ENCODE measurements around the gene AKAP12. TPM values are rescaled to one million over a fixed set of nuclear protein-coding genes. Genes with fewer than 3 reads are reported as not detected.

AKAP12 gene, protein sequence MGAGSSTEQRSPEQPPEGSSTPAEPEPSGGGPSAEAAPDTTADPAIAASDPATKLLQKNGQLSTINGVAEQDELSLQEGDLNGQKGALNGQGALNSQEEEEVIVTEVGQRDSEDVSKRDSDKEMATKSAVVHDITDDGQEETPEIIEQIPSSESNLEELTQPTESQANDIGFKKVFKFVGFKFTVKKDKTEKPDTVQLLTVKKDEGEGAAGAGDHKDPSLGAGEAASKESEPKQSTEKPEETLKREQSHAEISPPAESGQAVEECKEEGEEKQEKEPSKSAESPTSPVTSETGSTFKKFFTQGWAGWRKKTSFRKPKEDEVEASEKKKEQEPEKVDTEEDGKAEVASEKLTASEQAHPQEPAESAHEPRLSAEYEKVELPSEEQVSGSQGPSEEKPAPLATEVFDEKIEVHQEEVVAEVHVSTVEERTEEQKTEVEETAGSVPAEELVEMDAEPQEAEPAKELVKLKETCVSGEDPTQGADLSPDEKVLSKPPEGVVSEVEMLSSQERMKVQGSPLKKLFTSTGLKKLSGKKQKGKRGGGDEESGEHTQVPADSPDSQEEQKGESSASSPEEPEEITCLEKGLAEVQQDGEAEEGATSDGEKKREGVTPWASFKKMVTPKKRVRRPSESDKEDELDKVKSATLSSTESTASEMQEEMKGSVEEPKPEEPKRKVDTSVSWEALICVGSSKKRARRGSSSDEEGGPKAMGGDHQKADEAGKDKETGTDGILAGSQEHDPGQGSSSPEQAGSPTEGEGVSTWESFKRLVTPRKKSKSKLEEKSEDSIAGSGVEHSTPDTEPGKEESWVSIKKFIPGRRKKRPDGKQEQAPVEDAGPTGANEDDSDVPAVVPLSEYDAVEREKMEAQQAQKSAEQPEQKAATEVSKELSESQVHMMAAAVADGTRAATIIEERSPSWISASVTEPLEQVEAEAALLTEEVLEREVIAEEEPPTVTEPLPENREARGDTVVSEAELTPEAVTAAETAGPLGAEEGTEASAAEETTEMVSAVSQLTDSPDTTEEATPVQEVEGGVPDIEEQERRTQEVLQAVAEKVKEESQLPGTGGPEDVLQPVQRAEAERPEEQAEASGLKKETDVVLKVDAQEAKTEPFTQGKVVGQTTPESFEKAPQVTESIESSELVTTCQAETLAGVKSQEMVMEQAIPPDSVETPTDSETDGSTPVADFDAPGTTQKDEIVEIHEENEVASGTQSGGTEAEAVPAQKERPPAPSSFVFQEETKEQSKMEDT (N-terminal part only)
- 1 to 10 TPM; 1.4 to 1.5 TPM for total RNA-seq

DNA sequence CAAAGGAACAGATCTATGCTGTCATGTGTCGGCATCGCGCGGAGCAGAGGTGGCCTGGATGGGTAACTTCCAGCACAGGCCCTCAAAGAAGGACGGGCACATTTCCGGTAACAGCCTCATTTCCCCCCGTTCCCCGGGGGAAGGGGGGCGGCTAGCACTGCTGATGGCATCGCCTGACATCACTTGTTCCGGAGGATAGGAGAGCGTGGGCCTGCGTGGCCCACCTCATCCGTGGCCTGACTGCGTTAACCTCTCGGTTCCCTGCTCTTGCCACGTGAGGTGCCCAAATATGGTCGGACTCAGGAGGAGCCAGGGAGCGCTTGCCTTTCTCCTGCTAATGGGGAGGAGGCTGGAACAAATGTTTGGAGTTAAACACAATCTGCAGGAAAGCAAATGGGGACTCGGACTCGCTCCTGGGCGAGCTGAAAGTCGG lies at the start of gene AKAP12:
Gene AKAP12 (plus strand): TSS at position 365 of the 433 bp plus-strand sequence. CDS start 596 bp downstream, outside the sequence.
- ChIA-PET CTCF (interaction anchor here (1.0 to 1.2 kb wide), 2 partner anchors 9 to 10 kb away, joined by 3 to 4 read pairs; no protein-coding TSS in a partner anchor), POLR2A (no interaction called here)

DNA sequence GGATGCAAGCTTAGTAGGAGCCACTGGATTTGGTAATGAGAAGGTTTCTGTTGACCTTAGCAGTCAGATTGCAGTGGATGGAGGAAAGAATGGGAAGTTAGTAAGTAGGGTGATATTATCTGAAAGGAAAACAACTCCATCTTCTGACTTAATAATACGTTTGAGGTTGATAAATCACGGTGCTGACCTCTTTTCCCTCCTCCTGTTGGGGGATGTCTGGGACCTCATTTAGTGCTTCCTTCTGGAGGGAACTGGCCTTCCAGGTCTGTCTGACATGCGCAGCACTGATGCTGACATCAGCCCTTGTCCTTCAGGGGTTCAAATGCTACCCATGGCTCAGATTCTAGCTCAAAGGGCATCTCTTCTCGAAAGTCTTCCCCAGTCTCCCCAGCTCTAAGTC lies 48.2 kb upstream of the AKAP12 start:
- CTCF ChIA-PET = no interaction called here
- POLR2A ChIA-PET = no interaction called here

DNA sequence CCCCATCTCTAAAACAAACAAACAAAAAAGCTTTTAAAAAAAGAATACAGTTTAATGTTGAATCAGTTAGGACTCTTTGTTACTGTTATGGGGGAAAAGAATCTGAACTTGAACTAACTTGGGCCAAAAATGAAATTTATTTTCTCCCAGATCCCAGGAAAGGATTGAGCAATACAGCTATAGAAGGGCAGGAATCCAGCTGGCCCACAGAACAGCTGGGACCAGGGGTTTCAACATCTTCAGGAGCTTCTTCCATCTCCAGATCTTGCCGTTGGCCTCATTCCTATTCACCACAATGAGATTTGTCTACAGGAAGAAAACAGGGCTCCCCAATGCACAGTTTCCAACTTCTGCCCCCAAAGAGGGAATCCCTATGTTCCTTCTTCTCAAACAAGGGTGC lies 43.2 kb upstream of the AKAP12 start:
- CTCF ChIA-PET = interaction anchor here (1.5 kb wide), 1 partner anchor 13 kb away, joined by 3 read pairs; no protein-coding TSS in a partner anchor
- POLR2A ChIA-PET = no interaction called here

DNA sequence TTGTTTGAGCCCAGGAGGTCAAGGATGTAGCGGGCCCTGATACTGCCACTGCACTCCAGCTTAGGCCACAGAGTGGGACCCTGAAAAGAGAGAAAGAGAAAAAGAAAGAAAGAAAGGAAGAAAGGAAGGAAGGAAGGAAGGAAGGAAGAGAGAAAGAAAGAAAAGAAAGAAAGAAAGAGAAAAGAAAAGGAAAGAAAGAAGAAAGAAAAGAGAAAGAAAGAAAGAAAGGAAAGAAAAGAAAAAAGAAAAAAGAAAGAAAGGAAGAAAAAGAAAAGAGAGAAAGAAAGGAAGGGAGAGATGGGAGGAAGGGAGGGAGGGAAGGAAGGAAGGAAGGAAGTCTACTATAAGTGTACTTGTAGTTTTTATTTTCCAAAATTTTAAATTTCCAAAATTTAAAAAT lies 42.2 kb upstream of the AKAP12 start:
- CTCF ChIA-PET = no interaction called here
- POLR2A ChIA-PET = no interaction called here

DNA sequence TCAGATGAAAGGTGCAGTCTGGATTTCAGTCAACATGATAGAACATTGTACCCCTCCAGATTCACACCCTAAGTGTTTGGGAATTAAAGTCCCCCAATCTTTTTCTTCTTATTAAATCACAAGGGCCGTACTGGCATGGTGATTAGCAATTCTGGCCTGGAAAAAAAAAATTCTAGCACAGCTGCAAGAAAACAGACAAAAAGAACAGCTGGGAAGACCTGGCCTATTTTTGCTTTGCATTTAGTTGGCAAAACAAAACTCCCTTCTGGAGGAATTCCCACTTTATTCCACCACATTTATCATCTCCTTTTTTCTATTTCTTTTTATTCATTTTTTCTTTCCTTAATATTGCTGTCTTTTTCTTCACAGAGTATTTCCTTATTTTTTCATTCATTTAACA lies 39.8 kb upstream of the AKAP12 start:
- ChIA-PET CTCF (no interaction called here), POLR2A (no interaction called here)

DNA sequence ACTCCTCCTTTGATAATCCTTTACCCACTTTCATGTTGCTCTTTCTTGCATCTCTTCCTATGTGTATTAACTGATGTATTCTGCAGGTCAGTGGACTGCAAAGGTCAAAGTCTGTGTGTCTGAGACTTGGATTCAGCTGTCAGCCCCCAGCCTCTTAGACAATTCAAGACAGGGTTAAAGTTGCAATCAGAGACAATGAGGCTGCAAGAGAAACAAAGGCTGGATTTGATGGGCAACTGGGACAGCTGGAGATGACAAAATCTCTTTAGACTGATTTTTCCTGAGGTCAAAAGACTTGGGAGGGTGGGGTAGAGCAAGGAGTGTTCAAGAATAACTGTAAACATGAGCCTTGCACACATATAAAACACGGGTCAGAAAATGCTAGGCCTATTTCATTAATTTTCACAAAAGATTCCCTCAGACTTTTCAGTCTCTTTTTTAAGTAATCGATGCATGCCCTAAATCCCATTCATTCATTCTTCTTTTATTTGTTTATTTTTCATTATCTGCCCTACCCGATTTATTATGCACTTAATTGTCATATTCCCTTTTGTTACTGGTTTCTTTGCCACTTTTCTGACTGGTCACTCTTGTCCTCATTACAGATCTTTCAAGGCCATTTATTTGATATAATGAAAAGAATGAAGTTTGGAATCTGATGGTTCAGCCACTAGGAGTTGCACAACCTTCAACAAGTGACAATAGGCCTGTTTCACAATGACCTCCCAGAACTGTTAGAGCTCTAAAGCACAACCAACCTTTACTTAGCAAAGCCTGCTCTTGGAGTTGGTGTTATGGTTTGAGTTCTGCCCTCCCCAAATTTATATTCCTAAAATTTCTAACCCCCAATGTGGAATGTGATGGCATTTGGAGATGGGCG lies 33.8 kb upstream of the AKAP12 start:
- ChIA-PET CTCF (no interaction called here), POLR2A (no interaction called here)

DNA sequence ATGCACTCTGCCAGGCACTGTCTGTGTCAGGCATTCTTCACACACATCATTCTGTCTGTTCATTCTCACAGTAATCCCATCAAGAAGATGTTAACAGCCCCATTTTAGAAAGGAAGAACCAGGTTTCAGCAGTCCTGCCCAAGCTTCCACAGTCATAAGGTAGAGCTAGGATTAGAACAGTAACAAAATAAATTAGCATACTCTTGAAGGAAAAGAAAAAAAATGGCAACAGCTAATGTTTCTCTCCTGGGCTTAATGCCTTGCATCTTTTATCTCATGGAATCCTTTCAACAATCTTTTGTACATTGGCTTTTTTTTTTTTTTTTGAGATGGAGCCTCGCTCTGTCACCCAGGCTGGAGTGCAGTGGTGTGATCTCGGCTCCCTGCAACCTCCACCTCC lies 32.1 kb upstream of the AKAP12 start:
- POLR2A ChIA-PET = no interaction called here
- CTCF ChIA-PET = no interaction called here

DNA sequence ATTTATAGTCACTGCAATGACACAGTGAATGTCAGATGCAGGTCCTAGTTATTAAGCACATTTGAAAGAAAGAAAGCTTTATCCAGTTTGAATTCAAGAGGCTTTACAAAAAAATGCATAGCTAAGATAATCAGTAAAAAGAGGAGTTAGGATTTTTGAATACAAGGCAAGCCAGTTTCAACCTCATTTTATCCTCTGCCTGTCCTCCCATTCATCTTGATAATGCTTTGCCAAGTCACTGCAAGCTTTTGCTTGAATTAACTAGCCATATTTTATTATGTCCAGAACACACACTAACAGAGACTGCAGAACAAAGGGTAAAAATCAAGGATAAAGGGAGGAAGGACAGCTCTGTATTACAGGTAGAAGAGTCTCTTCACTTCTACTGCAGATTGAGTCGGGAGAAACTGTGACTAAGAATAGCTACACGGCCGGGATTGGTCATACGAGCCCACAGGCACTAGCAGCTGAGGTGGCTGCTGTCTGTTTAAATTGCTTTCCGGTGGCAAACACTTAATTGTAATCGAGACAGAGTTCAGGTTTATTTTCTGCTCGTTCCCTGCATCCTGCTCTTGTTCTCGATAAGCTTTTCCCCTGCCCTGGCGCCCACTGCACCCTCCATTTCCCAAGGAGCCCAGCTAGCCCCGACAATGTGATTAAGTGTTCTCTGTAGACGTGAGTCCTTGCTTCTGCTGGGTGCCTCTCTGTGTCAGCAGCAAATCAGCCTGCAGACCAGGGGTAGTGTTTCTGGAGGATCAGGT lies 30.5 kb upstream of the AKAP12 start:
- ChIA-PET POLR2A (no interaction called here), CTCF (interaction anchor here (1.2 kb wide), 1 partner anchor 13 kb away, joined by 3 read pairs; no protein-coding TSS in a partner anchor)

DNA sequence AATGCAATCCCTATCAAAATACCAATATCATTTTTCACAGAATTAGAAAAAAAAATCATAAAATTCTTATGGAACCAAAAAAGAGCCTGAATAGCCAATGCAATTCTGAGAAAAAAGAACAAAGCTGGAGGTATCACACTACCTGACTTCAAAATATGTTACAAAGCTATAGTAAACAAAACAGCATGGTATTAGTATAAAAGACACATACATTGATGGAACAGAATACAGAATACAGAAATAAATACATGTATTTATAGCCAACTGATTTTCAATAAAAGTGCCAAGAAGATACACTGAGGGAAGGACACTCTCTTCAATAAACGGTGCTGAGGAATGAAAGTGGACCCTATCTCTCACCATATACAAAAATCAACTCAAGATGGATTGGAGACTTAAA lies 28.7 kb upstream of the AKAP12 start:
- ChIA-PET CTCF (no interaction called here), POLR2A (no interaction called here)

DNA sequence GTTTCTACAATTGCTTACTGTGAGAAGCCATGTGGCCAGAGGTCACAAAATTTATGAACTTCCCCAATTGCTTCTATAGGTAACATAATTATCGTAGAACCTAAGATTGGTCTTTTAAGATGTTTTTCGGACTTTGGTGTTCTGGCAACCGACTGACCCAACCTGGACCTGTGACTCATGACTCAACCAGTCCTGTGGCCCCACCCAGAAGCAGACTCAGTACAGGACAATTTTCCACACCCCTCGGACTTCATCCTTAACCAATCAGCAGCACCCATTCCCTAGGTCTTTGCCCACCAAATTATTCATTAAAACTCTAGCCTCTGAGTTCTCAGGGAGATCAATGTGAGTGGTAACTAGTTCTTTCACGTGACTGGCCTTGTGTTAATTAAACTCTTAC lies 26.4 kb upstream of the AKAP12 start:
- ChIA-PET CTCF (no interaction called here), POLR2A (no interaction called here)

DNA sequence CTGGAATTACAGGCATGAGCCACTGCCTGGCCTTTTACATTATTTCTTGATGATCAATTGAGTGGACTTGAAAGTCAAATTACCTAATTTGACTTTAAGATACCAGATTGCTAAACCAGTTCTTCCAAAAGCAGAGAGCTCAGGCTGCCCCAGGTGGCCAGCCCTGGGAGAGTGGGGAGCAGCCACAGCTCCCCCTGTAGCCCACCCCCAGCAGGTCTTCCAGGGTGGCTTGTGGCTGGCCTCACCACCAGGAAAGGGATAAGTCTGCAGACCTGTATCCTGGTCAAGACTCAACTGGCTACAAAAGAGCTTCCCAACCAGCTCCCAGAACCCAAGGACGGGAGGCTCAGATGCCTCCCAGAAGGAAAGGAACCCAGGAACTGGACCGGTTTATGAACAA lies 23.8 kb upstream of the AKAP12 start:
- CTCF ChIA-PET = no interaction called here
- POLR2A ChIA-PET = interaction anchor here (0.6 kb wide), 1 partner anchor 116 kb away, joined by 3 read pairs; no protein-coding TSS in a partner anchor

DNA sequence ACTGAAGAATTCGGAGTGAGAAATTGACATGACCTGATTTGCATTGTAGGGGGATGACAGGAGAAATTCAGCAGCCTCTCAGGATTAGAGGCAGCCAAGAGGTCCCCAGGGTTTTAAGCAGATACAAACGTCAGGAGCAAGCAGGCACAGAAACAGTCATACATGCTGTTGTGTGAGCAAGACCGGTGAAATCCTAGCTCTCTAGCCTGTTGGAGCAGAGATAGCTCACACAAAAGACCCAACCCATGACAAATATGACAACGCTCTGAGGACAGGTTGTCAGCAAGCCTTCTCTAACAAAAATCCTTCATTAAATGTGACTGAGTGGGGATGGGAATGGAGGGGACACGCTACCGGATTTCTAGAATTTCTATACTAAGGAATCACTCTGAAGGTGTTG lies 23.0 kb upstream of the AKAP12 start:
- CTCF ChIA-PET = no interaction called here

DNA sequence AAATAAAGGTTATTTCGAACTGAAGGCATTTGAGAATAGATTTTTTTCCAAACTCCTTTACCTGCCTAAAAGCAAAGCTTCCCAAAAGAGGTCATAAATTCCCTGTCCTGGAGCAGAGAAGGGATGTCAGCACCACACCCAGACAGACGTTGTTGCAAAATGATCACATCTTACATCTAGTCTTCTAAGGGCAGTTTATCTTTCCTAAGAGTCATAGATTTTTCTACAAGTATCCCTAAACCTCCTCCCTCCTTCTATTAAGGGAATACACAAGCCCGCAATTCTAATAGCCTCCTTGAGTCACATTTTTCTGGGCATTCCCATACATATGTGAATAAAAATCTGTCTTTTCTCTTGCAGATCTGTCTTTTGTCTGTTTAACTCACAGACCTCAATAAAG lies 20.6 kb upstream of the AKAP12 start:
- ChIA-PET CTCF (no interaction called here), POLR2A (no interaction called here)

More for the DNA sequence above, 23.0 kb upstream of the AKAP12 start:
- POLR2A ChIA-PET = no interaction called here

DNA sequence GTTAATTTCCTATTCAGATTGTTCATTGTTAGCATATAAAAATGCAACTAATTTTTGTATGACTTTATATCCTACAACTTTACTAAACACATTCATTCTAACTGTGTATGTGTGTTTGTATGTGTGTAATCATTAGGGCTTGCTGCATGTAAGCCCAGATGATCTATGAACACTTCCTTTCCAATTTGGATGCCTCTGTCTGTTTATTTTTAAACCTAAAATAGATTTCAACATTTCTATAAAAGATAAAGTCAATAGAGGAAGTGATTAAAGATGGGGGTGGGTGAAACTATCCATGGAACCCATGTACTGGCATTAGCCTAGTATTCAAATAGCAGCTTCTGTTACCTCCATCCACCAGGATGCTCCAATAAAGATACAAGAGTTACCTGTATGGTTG lies 15.7 kb upstream of the AKAP12 start:
- ChIA-PET CTCF (no interaction called here), POLR2A (no interaction called here)

DNA sequence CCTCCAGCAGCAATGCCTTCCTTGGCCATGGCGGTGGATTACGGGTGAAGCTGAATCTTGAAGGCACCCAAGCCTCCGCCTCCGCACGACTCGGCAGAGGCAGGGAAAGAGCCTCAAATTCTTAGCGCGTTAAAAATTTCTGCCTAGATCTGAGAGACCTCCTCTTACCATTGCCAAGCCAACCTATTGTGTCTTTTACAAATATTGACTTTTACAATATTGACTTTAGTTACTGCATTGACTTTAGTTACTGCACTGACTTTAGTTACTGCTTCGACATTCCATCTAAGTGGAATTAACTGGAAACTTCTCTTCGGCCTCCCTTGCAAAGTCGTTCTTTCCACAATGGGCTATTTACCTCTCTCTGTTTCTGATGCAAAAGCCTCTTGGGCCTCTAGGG lies 13.8 kb upstream of the AKAP12 start:
- POLR2A ChIA-PET = no interaction called here
- CTCF ChIA-PET = no interaction called here

DNA sequence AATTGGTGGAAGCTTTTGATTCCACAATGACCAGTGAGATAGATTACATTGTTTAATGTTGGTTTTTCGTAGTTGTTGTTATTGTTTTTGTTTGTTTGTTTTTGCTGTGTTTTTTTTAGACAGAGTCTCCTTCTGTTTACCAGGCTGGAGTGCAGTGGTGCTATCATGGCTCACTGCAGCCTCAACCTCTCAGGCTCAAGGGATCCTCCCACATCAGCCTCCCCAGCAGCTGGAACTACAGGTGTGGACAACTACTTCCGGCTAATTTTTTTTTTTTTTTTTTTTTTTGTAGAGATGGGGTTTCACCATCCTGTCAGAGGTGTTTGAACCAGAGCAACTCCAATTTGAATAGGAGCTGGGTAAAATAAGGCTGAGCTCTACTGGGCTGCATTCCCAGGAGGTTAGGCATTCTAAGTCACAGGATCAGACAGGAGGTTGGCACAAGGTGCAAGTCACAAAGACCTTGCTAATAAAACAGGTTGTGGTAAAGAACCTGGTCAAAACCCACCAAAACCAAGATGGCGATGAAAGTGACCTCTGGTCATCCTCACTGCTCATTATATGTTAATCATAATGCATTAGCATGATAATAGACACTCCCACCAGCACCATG lies 10.9 kb upstream of the AKAP12 start:
- ChIA-PET CTCF (interaction anchor here (1.1 kb wide), 1 partner anchor 10 kb away, joined by 3 read pairs; the partner anchor contains the start of gene AKAP12), POLR2A (no interaction called here)

DNA sequence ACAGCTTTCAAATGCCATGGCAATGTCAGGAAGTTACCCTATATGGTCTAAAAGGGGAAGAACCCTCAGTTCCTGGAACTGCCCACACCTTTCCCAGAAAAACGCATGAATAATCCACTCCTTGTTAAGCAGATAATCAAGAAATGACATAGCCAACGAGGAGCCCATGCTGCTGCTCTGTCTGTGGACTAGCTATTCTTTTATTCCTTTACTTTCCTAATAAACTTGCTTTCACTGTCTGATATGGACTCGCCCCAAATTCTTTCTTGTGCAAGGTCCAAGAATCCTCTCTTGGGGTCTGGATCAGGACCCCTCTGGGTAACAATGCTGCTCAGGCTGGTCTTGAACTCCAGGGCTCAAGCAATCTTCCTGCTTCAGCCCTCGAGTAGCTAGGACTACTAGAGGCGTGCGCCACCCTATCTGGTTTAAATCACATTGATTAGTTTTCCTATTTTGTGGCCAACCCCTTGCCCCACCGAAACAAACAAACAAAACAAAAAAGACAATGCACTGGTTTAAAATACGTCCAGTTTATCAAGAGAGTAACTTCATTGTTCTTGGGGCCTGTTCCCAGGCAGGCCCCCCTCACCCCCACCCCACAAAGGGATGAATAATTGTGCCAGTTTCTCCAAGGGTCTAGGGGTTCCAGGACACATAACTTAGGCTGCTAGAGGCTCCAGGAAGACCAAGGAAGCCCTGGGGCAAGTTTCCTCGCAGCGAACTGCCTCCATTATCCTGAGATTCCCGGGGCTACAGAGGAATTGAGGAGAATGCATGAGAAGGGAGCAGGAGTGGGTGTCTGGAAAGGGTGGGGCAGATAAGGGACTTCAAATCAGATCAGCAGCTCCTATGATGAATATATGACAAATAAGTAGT lies 10.1 kb upstream of the AKAP12 start:
- CTCF ChIA-PET = interaction anchor here (1.1 kb wide), 1 partner anchor 10 kb away, joined by 3 read pairs; the partner anchor contains the start of gene AKAP12
- POLR2A ChIA-PET = no interaction called here
